Astrocyte of the spinal cord (primary cell): ENCODE data around the gene XRN1.

Experiments
- DNase-seq: peaks from one replicate; pipeline ENCODE4 v3.0.0; 2011; ENCODE audit warnings: low read depth, low spot score
- H3K4me3 ChIP-seq: 2 replicates; pipeline ENCODE4 v1.5.1; 2011; ENCODE audit warnings: low read depth, mild to moderate bottlenecking, low read length, moderate library complexity
- CTCF ChIP-seq: IDR thresholded peaks from 2 replicates; pipeline ENCODE4 v1.5.1; 2012; ENCODE audit warnings: low read depth, mild to moderate bottlenecking, low read length, inconsistent platforms
- in situ Hi-C: cut with HindIII; loops from 2 replicates; pipeline ENCODE4 v1.10.0; 2017; ENCODE audit warnings: low sequenced_read_pairs

The XRN1 gene

DNA sequence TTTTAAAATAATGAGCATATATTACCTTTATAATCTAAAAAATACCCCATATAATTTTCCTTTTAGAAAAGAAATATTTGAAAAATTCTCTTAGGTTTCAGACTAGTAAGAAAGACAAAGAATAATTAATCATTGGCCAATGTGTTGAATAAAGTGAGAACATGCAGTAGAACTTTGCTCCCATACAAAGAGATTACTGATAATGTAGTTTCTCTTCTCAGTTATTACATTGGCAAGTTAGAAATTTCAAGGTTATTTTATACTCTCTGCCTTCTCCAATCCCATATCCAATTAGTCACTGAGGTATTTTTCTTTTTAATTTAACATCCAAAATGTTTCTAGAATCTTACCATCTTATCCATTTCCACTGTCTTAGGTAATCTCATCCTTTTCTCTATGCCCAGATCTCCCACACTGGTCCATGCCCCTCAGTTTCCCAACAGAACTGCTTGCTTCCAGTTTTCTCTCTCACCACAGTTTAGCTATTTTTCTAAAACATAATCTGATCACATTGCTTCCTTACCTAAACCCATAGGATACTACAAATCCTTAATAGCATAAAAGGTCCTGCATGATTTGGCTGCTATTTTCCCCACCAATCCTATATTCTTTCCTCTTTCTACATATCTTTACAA, 10.8 kb downstream of the XRN1 start:
- H3K4me3 ChIP-seq = no peak overlapping the region
- no peak for DNase-seq
- no peak for TF ChIP-seq CTCF
- in situ Hi-C loops = no loop called here

GRCh38 chr3:142434503-142434902, 13.3 kb downstream of the XRN1 start:
- H3K4me3 ChIP-seq = no peak overlapping the region
- TF ChIP-seq CTCF = no peak
- in situ Hi-C loops = no loop called here
- no peak for DNase-seq

DNA sequence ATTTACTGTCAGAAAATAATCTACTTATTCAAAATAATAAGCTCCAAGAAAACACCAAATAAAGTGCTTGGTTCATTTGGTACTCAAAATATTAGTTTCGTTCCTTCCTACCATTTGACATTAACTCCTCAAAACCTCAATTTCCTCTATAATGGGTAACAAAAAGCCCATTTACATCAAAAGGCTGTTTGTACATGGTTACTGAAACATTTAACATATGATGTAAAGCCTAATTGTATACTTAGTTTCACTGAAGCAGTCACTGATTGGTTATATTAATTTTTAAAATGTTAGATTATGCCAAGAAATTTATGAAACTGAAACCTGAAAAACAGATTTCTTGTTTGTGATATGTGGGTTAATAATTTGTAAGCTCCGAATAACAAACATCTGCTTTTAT, 14.7 kb downstream of the XRN1 start:
- no peak overlapping the region for H3K4me3 ChIP-seq
- in situ Hi-C loops = no loop called here
- TF ChIP-seq CTCF = no peak
- no peak for DNase-seq

DNA sequence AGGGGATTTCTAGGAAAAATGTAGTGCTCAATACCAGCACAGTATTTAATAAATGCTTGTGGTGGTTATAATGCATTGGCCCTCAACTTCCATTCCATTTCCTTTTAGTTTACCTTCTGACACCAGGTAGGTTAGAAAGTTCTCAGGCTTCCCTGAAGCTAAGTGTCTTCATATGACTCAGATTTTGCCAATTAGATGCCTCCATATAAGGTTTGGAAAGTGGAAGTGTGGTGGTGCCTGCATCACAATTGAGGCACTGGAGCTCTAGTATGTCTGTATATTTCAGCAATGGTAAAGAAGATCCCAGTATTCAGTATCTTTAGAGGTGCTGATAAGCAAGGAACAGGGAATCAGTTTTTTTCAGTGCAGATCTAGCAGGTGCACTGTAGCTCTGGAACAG, 18.3 kb downstream of the XRN1 start:
- no peak for TF ChIP-seq CTCF
- in situ Hi-C loops = no loop called here
- no peak for DNase-seq
- H3K4me3 ChIP-seq = no peak overlapping the region

DNA sequence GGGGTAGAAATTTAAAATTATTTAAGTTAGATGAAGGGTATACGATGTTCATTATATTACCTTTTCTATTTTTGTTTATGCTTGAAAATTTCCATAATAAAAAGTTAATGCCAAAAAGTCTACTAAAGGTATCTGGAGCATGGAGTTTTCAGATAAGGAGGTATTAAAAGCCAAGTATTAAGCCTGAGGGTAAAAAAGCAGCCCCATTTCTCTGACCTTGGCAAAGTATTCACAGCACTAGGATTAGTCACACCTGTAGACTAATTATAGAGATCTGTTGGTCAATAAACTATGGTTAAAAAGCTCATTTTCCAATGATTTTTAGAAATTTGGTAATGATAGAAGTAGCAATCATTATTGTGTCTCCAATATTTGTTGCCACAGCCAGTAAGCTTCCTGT, 23.1 kb downstream of the XRN1 start:
- no peak for TF ChIP-seq CTCF
- in situ Hi-C loops = no loop called here
- no peak overlapping the region for H3K4me3 ChIP-seq
- no peak for DNase-seq

- in situ Hi-C loops = no loop called here
- DNase-seq = no peak
- no peak for TF ChIP-seq CTCF
- H3K4me3 ChIP-seq = no peak overlapping the region
Observed at GRCh38 chr3:142418926-142419592, 28.8 kb downstream of the XRN1 start.
